CD4-positive, alpha-beta T cell treated with Interleukin-6 for 4 hours (primary cell): ENCODE data around the gene CPLX3.

Experiments
- DNase-seq: peaks from one replicate; pipeline ENCODE4 v3.0.0-alpha.2; 2020; ENCODE audit warnings: mixed read lengths

Gene CPLX3

GRCh38 chr15:74804935-74805334 lies 21.5 kb upstream of the CPLX3 start:
- DNase-seq, result no peak

GRCh38 chr15:74807282-74807681 lies 19.1 kb upstream of the CPLX3 start:
- DNase-seq, result no peak

- DNase-seq, result no peak
Measured at GRCh38 chr15:74808078-74808839, 18.2 kb upstream of the CPLX3 start.

- no peak for DNase-seq
Measured at GRCh38 chr15:74808840-74809229, 17.6 kb upstream of the CPLX3 start.

GRCh38 chr15:74809242-74809641 lies 17.2 kb upstream of the CPLX3 start:
- DNase-seq, result no peak

- no peak for DNase-seq
Measured at GRCh38 chr15:74809956-74810355, 16.5 kb upstream of the CPLX3 start.

- DNase-seq, result no peak
Measured at GRCh38 chr15:74812533-74812932, 13.9 kb upstream of the CPLX3 start, which contains the start of gene LMAN1L. LMAN1L (plus strand) TSS chr15:74812835; CDS start chr15:74812855, 20 bp downstream.

- DNase-seq, result no peak
Measured at GRCh38 chr15:74815121-74815934, 11.1 kb upstream of the CPLX3 start.

GRCh38 chr15:74815961-74816360 lies 10.5 kb upstream of the CPLX3 start:
- DNase-seq, result no peak

GRCh38 chr15:74816624-74817369 lies 9.6 kb upstream of the CPLX3 start:
- no peak for DNase-seq

GRCh38 chr15:74817370-74817737 lies 9.1 kb upstream of the CPLX3 start:
- no peak for DNase-seq

- DNase-seq, result no peak
Measured at GRCh38 chr15:74820056-74820455, 6.4 kb upstream of the CPLX3 start.

GRCh38 chr15:74821091-74821789 lies 5.2 kb upstream of the CPLX3 start:
- no peak for DNase-seq

GRCh38 chr15:74821790-74822158 lies 4.7 kb upstream of the CPLX3 start:
- no peak for DNase-seq

- DNase-seq, result no peak
Measured at GRCh38 chr15:74822233-74822632, 4.2 kb upstream of the CPLX3 start.

- no peak for DNase-seq
Measured at GRCh38 chr15:74823324-74823723, 3.1 kb upstream of the CPLX3 start.

- DNase-seq, result no peak
Measured at GRCh38 chr15:74824976-74825375, 1.5 kb upstream of the CPLX3 start.

GRCh38 chr15:74825866-74826265 lies 561 bp upstream of the CPLX3 start:
- no peak for DNase-seq

GRCh38 chr15:74826921-74827320 lies 494 bp downstream of the CPLX3 start:
- no peak for DNase-seq

- DNase-seq, result no peak
Measured at GRCh38 chr15:74827614-74828013, 1.2 kb downstream of the CPLX3 start.

- DNase-seq, result no peak
Measured at GRCh38 chr15:74828835-74829234, 2.4 kb downstream of the CPLX3 start.

- DNase-seq, result no peak
Measured at GRCh38 chr15:74829486-74829885, 3.1 kb downstream of the CPLX3 start.

GRCh38 chr15:74829991-74830390 lies 3.6 kb downstream of the CPLX3 start:
- no peak for DNase-seq
